SK-N-MC (cell line): ENCODE measurements around the gene KRT9.
"Not testable (repeated sequence)": the region's sequence is repeated elsewhere in the genome, so short reads cannot be mapped to it uniquely, and the experiment has no call there.

ENCODE experiments used
- DNase-seq: peaks from one replicate; pipeline ENCODE4 v3.0.0-alpha.2; 2011; ENCODE audit warnings: low read depth, low spot score
- H3K27ac ChIP-seq: fragments of 200-600 bp; sonication (generic); 2 replicates; pipeline ENCODE4 v1.5.1; 2016; ENCODE audit warnings: mixed run types
- H3K36me3 ChIP-seq: fragments of 200-600 bp; sonication (generic); 2 replicates; pipeline ENCODE4 v1.6.1; 2017; ENCODE audit warnings: antibody characterized with exemption, low read length, mixed read lengths; ENCODE audit not compliant: insufficient read depth
- H3K4me3 ChIP-seq: fragments of 200-600 bp; sonication (generic); 2 replicates; pipeline ENCODE4 v1.5.1; 2016
- H3K9ac ChIP-seq: fragments of 200-600 bp; sonication (generic); 2 replicates; pipeline ENCODE4 v1.8.0; 2017; ENCODE audit warnings: mixed run types, mixed read lengths; ENCODE audit not compliant: insufficient read length
- H3K9me3 ChIP-seq: fragments of 200-600 bp; sonication (generic); 2 replicates; pipeline ENCODE4 v1.6.1; 2017; ENCODE audit warnings: low read depth, mild to moderate bottlenecking, antibody characterized with exemption, low read length, moderate library complexity, mixed read lengths
- EZH2 ChIP-seq: fragments of 200-600 bp; sonication (generic); IDR thresholded peaks from one replicate; pipeline ENCODE4 v1.6.1; 2017; ENCODE audit warnings: antibody characterized with exemption
- FOXP2 ChIP-seq: optimal IDR thresholded peaks from 2 replicates; pipeline ENCODE3; 2011; ENCODE audit warnings: mild to moderate bottlenecking, moderate library complexity; ENCODE audit not compliant: insufficient read depth; ENCODE audit errors: extremely low read length, control extremely low read depth
- POLR2AphosphoS5 ChIP-seq: IDR thresholded peaks from 2 replicates; pipeline ENCODE4 v1.6.1; 2012; ENCODE audit warnings: mild to moderate bottlenecking, low read depth, low read length, borderline replicate concordance

The KRT9 gene

DNA sequence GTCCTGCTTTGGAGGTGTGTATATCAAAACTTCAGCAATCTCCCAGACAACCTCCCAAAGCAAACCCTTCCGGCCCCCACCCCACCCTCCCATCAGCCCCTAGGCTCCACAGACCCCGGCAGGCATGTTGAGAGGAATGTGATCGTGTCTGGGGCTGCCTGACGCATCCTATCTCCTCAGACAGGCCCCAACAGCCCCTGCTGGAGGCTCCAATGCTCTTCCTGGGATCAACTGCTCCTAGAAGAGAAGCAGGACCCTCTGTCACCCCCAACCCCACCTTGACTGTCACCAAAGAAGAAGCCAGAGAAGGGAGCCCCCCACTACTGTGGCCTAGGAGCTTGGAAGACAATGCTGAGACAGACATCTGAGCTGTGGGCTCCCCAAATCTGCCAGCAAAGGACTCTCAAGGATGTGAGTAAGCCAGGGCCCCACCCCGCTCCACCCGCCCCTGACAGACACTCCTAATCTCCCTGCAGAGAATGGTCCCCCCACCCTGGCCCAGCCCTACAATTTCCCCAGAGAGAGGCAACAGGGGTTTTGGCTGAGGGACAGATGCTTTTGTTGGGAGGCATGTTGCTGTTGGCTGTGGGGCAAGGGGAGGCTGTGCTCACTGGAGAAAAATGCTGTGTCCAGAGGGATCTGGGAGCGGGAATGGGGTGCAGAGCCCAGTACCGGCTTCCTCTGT is 16.4 kb upstream of the KRT9 start:
- TF ChIP-seq POLR2AphosphoS5 (no peak), EZH2 (no peak), FOXP2 (no peak)
- H3K9me3 ChIP-seq, result no peaks in the 10 kb centered on the region
- DNase-seq, result no peak
- no peak overlapping the region for H3K27ac ChIP-seq
- no peak overlapping the region for H3K9ac ChIP-seq
- H3K4me3 ChIP-seq, result no peak overlapping the region
- no peaks in the 10 kb centered on the region for H3K36me3 ChIP-seq

DNA sequence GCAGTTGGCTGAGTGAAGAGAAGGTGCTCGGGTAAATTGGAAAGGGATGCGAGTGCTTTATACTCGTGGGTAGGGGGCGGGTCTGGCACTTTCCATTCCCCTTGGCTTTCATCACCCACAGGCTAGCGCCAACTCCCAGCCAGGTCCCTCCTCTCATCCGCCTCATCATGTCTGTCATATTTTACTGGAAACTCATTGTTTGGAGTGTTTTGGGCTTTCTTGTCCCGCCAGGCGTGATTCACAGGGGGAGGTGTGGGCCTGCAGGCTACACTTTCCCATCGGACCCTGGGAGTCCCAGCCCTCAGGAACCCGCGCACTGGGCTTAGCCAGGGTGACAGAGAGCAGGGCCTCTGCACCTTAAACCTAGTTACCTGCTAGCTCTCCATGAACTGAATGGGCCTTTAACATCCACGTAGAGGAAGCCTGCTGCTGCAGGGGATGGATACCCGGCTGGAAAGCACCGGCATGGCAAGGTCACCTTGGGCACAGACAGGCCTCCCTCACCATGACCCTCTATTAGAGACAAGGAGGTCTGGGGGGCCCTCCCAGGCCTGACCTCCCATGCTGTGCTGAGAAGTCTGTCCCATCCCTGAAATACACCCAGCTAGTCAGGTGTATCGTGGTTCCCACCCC is 15.1 kb upstream of the KRT9 start, which contains the start of gene KRT14:
Gene KRT14, minus strand, starts transcription at position 33 of the 633 bp plus-strand sequence. CDS start 61 bp downstream, outside the sequence.
- H3K9me3 ChIP-seq, result no peaks in the 10 kb centered on the region
- no peak for DNase-seq
- no peak for TF ChIP-seq EZH2
- no peak for TF ChIP-seq POLR2AphosphoS5
- TF ChIP-seq FOXP2, result no peak
- no peaks in the 10 kb centered on the region for H3K36me3 ChIP-seq
- H3K9ac ChIP-seq, result no peak within 1 kb of the TSS
- no peak within 1 kb of the TSS for H3K4me3 ChIP-seq
- no peak within 1 kb of the TSS for H3K27ac ChIP-seq

DNA sequence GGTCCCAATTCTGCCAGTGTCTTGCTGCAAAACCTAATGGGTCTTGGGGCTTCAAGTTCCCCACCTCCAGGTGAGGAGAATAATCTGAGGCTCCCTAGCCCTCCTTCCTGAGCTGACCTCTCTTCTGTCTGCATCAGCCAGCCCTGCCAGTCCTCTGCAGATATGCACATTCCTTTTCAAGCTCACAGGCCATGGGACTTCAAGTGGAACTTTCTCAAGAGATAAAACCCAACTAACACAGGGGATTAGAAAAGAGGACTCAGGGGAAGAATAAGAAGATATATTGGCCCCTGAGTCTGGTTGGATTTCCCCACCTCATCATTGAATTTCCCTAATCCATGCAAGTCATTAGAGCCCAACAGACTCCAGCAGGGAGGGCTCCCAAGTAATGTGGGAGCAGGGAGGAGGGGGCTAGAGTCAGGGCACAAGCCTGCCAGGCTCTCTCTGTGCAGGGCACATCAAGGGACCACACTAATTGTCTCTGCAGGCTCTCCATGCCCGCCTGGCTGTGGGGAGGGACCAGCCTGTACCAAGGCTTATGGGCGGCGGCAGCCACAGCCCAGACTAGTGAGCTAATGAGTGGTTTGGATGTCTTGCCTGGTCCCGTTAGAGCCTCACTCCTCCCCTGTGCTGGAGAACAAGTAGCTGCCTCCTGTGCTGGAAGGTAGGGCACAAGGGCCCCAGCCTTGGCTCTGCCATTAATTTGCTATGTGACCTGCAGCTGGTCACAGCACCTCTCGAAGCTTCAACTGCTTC is 13.6 kb upstream of the KRT9 start:
- Histone ChIP-seq H3K9me3 (no peaks in the 10 kb centered on the region), H3K9ac (no peak overlapping the region), H3K4me3 (no peak overlapping the region), H3K36me3 (no peaks in the 10 kb centered on the region), H3K27ac (no peak overlapping the region)
- TF ChIP-seq FOXP2 (no peak), POLR2AphosphoS5 (no peak), EZH2 (no peak)
- no peak for DNase-seq

DNA sequence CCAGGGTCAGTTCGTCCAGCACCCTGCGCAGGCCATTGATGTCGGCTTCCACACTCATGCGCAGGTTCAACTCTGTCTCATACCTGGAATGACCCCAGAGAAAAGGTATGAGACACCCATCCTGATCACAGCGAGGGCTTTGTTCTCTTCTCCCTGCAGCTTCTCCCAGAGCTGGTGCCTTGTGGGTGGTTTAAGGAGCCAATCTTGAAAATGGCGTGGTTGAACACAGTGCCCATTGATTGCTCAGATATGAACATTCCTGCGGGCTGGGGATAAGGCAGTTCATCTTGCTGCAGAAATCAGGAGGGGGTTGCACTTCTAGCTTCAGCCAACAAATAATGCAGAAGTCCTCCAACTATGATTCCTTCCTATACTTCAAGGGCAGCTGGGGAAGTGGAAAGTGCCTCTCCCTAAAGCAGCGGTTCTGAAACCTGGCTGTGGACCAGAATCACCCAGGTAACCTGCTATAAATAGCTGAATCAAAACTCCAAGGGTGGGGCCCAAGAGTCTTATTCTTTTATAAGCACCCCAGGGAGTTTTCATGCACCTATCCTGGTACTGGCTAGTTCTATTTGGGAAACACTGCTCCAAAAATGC is 12.6 kb upstream of the KRT9 start:
- not testable (repeated sequence) for H3K9ac ChIP-seq, DNase-seq

DNA sequence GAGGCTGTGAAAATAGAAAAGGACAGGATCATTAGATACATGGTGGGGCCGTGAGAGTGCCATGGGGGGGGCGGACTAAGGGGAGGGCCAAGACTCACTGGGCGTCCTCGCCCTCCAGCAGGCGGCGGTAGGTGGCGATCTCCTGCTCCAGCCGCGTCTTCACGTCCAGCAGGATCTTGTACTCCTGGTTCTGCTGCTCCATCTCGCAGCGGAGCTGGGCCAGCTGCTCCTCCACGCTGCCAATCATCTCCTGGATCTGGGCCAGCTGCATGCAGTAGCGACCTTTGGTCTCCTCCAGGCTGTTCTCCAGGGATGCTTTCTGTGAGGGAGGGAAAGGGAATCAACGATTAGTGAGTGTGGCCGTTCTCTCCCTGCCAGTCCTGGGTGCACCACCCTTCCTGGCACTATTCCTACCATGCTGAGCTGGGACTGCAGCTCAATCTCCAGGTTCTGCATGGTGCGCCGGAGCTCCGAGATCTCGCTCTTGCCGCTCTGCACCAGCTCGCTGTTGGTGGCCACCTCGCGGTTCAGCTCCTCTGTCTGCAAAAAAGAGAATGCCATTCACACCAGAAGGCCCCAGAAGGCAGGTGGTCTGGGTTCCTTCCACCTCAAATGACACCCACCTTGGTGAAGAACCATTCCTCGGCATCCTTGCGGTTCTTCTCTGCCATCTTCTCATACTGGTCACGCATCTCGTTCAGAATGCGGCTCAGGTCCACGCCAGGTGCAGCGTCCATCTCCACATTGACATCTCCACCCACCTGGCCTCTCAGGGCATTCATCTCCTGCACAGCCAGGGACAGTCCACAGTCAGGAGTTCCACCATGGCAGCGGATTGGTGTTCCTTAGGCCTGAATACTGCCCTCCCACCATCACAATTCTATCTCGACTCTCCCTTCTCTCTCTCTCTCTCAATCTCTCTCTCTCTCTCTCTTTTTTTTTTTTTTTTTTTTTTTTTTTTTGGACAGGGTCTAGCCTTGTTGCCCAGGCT is 11.6 kb upstream of the KRT9 start:
- Histone ChIP-seq H3K27ac (no peak overlapping the region), H3K36me3 (no peaks in the 10 kb centered on the region), H3K9me3 (no peaks in the 10 kb centered on the region), H3K4me3 (no peak overlapping the region), H3K9ac (no peak overlapping the region)
- no peak for DNase-seq
- TF ChIP-seq EZH2, result no peak
- no peak for TF ChIP-seq POLR2AphosphoS5
- TF ChIP-seq FOXP2, result no peak

More for the DNA sequence above, 12.6 kb upstream of the KRT9 start:
- H3K36me3 ChIP-seq, H3K4me3 ChIP-seq, H3K9me3 ChIP-seq, H3K27ac ChIP-seq: not testable (repeated sequence)

DNA sequence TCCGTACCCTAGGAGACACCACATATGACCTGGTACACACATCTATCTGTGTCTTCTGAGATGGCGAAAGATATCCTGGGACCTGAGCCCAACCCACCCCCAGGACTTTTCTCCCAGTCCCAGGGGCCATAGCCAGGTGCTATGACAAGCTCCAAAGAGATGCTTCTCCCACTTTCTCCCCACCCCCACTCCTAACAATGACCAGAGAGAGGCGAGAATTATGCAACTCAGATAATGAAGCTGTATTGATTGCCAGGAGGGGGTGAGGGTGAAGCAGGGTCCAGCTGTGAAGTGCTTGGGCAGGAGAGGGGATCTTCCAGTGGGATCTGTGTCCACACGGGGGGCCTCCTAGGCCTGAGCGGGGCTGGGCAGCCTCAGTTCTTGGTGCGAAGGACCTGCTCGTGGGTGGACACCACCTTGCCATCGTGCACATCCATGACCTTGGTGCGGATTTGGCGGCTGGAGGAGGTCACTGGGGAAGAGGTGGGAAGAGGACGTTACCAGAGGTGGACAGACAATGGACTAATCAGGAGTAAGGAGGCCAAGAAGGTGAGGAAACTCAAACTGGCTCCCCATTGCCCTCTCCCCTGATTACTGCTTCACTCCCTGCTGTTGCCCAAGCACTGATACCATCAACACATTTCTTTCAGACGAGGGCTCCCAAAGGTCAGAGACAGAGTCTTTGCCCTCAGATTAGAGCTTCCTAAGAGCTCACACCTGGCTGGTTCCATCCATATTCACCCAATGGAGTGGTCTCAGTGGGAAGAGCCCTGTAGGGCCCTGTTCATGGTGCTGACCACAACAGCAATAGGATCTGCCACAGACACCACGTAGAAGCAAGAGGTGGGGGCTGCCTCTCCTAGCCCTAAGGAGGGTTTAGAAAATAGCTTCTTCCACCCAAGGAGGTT is 10.5 kb upstream of the KRT9 start:
- not testable (repeated sequence) for DNase-seq, H3K9me3 ChIP-seq, H3K27ac ChIP-seq, H3K9ac ChIP-seq, H3K36me3 ChIP-seq, H3K4me3 ChIP-seq

DNA sequence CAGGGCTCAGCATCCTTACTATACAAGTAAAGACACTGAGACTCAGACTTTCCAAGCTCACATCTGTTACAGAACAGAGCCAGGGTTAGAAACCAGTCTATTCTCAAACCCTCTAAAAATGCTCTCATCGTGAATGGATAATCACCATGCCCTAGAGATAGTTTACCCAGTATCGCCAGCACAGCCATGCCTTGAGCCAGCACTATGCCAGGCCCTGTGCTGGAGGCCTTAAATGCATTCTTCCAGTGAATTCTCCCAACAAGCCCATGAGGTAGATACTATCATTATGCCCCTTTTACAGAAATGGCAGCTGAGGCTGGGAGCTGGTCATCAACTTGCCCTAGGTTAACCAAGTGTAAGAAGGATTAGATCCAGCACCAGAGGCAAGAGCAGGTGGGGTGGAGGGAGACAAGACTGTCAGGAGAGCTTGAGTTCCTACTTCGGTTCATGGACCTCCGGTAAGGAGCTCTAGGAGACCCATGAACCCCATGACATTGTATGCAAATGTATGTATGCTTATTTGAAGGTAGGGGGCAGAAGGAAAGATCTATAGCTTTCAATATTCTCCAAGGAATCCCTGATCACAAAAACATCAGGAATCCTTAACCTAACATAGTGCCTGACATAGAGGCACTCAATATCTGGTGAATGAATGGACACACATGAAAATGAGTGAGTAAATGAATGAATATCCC is 9.7 kb upstream of the KRT9 start:
- TF ChIP-seq POLR2AphosphoS5 (no peak), EZH2 (no peak), FOXP2 (no peak)
- H3K4me3 ChIP-seq, result no peak overlapping the region
- no peak for DNase-seq
- H3K27ac ChIP-seq, result no peak overlapping the region
- no peaks in the 10 kb centered on the region for H3K36me3 ChIP-seq
- no peaks in the 10 kb centered on the region for H3K9me3 ChIP-seq
- no peak overlapping the region for H3K9ac ChIP-seq
